Suppressor macrophage (primary cell): ENCODE measurements around the gene ZNF396.

ENCODE experiments used
- DNase-seq, 4 experiments: peaks; one replicate each; pipeline ENCODE4 v3.0.0-alpha.2; 2020 to 2022
- total RNA-seq, 17 experiments: gene quantifications; one replicate each; lab custom pipeline; 2026; ENCODE audit warnings: mixed read lengths in 6 of 17, inconsistent platforms in 3 of 17; lab: John Stamatoyannopoulos, UW

ZNF396 gene
- 0.37 to 4.0 (median 1.3) reads per million in 17 experiments for total RNA-seq

DNA sequence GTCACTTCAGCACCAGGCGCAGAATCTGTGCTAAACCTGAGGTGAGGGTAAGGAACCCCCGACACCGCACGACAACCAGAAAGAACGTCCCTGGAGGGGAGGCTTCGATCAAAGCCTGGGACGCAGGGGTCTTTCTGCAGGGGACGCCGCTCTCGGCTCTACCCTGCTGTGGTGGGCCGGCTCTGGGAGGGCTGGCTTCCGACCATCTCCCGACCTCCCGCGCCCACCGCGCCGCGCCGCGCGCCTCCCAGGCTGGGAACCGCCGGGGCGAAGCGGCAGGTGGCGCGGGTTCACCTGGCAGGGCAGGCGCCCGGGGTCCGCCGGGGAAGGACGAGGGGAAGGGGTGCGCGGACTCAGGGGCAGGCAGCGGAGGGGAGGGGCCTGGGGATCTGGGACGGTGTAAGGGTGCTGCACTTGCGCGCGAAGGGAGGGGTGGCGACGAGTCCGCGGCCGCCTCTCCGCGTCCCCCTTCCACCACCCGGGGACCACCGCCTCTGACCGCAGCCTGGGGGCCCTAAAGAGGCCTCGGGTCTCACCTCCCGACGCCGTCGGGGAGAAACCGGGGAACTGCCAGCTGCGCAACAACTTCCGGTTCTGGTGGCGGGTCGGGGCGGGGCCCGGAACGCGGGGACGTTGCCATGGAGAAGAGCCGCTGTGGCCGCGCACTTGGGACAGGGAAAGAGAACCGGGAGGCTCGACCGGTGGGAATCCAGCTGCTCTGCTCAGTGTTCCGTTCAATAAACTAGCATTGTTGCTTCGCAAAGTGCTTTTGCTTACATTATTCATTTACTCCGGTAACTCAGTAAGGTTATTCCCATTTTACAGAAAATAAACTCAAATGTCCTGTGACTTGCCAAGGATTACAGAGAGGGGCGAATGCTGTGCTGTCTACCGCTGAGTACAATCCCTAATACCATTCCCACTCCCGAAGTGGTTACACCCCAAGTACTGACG is at the start of gene ZNF396:
ZNF396 (minus strand) TSS at position 596 of the 954 bp plus-strand sequence. CDS start 3,045 bp downstream, outside the sequence.
- DNase-seq: peak; percentile 80 to 92 (median 87)

DNA sequence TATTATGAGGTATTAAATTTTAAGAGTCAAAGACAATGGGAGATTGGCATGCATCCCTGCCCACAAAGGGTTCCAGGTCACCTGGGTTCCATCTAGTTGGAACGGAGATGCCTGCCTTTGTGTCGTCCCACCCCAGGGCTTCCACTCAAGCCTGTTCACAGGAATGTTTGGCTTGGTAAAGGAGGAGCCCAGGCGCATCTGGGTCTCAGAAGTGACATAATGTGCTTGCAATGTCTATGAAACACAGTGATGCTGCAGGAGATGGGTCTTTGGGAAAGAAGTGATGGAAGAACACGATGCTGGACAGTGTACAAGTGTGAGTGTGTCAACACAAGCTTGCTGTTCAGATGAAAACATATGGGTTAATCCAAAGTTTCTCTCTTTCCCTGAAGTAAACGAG is 49.6 kb upstream of the ZNF396 start:
- DNase-seq: no peak

DNA sequence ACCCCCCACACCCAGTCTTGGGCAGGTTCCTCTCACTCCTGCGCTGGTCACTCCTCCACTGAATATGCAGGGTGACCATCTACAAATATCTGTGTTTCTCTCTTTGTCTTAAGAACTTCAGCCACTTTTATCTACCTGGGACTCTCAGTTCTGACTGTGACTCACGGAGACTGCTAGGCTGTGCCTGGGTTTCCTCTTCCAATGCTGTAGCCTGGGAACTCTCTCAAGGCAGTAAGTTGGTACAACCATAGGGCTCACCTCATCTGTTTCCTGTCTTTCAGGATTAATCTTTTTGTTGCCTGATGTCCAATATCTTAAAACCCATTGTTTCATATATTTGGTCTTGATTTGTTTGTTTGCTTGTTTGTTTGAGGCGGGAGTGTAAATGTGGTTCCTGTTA is 47.2 kb upstream of the ZNF396 start:
- no peak for DNase-seq

DNA sequence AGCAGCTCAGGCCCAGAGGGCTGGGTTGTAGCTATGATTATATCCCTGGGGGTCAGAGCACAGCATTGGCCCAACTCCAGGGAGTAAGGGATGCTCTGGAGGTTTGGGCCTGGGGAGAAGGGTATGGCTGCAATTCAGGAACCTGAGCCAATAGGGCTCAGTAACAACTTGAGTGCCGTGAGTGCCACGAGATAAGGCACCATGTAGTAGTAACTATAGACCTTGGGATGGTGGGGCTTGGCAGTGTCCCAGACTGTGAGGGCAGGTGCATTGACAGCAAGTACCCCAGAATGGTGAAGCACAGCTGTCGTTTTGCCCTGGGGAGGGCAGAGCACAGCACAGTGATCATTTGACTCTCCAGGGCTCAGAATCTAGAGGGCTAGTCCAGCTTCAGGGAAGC is 45.1 kb upstream of the ZNF396 start:
- DNase-seq: no peak

DNA sequence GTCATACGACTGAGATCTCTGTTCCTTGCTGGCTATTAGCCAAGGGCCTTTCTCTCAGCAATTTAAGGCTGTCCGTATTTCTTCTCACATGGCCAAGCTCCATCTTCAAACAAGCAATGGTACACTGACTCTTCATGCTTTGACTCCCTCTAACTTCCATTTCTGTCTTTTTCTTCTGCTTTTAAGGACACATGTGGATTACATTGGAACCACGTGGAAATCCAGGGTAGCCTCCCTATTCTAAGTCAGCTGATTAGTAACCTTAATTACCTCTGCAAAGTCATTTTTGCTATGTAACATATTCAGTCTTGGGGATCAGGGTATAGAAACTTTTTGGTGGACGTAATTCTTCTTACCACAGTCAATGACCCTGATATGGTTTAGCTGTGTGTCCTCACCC is 41.5 kb upstream of the ZNF396 start:
- DNase-seq: no peak

DNA sequence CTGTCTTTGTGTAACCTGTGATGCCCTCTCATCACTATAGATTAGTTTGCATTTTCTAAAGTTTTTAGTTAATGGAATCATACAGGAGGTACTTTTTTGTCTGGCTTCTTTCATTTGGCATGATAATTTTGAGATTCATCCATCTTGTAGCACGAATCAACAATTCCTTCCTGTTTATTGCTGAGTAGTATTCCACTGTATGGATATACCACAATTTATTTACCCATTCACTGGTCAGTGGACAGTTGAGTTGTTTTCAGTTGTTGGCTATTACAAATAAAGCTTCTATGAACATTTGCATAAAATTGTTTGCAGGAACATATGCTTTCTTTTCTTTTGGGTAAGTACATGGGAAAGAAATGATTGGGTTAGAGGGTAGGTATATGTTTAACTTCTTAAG is 40.1 kb upstream of the ZNF396 start:
- no peak for DNase-seq

DNA sequence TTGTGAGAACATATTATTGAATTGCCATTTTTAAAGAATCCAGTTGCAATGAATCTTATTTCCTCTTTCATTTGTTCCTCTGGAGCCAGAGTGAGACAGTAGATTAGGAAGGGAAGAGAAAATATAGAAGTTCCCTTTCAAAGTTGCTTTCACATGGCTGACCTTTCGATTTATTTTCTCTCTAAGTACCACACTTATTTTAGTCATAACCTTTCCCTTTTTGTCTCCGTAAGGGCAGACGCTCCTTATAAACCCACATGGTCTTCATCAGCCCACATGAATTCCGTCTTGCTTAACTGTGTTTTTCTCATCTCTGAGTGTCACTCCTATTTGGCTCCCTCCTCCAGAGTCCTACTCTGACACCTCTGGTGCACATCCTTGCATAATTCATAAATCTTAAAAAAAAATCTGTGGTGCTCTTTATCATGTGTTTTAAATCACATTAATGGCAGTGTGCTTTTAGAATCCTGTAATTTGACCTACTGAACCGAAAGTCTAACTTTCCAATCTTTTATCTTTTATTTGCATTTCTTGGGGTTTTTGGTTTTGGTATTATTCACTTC is 38.5 kb upstream of the ZNF396 start:
- DNase-seq: peak; percentile 79 to 96 (median 86)

DNA sequence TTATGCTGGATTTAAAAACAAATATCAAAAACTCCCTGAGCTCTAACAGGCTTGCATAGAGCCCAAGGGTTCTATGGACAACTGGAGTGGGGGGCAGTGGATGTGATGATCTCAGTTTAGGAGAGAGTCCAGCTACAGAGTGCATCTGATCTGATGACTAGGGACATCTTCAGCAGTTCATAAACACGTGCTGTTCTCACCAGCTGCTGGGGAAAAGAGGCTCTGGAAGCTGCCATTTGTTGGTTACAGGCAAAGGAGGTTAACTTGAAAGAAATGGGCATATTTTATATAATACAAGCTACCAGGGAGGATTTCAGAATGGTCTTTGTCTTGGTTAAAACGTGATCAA is 36.0 kb upstream of the ZNF396 start:
- peak in 2 of 4 experiments; percentile 6 to 25 for DNase-seq

DNA sequence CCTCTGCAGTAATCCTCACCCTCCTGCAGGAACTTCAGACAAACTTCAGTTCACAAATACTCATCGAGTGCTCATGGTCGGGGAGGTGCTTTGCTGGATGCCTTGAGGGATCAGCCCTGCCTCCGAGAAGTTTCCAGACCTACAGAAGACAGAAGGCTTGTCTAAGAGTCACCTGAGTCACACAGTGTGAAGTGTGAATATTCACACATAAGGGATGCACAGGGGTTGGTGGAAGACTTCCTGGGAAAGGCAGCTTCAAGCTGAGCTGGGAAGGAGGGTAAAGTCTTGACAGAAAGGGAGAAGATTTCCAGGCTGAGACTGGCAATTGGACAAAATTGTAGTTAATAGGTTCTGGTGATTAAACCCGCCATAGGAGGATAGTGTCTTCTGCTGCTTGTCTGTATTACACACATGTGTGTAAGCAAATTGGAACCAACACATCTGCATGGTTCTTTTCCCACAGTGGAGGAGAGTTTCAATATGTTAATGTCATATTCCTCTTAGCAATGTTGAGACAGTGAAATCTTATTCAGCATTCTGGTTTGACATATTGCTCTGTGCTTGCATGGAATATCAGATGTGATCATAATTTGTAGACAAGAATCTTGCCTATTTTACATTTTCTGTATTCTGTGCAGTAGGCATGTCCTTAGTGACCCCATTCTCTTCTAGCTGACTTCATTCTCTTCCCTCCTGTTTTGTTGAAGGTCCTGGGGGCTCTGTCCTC is 34.7 kb upstream of the ZNF396 start:
- peak in 1 of 4 experiments; percentile 19 for DNase-seq

DNA sequence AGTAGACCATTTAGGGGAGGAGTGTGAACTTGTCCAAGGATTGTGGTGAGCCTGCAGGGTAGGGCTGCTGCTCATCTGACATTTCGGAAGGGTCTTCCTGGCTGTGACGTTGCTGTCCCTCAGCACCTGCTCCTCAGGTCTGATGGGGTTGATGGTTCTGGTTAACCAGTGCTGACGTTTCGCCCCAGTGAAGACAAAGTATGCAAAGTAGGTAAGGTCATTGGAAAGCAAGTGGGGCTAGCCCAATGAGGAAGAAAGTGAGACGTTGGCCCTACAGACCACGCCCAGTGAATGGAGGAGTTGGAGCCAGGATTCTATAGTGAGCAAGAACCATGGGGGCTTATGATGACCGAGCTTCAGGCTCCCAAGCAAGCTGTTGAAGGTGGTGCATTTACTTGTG is 33.4 kb upstream of the ZNF396 start:
- no peak for DNase-seq

DNA sequence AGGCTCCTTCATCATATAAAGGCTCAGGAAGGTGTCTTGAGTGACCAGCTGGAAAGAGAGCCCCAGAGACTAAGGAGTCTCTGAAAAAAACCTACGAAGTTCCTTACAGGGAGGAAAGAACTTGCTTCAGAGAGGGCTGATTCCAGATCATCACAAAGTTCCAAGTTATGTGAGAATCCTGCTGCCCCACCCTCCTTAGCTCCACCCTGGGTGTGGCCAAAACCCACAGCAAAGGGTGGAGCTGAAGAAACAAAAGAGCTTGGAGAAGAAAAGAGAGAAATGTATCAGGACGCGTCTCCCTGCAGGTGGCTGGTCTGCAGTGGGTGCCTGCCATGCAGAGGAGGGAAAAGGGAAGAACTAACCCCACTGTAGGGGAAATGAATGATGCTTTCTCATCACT is 32.8 kb upstream of the ZNF396 start:
- peak; percentile 38 to 74 (median 60) for DNase-seq

DNA sequence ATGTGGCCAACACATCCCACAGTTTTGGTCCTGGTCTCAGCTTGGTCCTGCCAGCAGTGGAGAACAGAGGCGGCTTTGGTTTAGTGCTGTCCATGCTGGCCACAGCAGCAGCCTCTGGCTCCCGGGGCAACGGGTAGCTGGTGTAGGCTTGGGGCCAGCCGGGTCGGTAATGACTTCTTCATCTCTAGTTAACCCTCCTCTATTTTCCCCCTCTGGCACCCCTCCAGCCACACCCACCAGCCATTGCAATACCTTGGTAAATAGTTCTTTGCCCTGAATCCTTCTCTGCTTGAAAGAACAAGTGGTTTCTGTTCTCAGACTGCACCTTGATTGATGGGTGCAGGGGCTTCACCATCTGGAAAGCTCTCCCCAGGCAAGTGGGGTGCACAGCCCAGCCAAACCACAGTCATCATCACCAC is 31.7 kb upstream of the ZNF396 start:
- no peak for DNase-seq

DNA sequence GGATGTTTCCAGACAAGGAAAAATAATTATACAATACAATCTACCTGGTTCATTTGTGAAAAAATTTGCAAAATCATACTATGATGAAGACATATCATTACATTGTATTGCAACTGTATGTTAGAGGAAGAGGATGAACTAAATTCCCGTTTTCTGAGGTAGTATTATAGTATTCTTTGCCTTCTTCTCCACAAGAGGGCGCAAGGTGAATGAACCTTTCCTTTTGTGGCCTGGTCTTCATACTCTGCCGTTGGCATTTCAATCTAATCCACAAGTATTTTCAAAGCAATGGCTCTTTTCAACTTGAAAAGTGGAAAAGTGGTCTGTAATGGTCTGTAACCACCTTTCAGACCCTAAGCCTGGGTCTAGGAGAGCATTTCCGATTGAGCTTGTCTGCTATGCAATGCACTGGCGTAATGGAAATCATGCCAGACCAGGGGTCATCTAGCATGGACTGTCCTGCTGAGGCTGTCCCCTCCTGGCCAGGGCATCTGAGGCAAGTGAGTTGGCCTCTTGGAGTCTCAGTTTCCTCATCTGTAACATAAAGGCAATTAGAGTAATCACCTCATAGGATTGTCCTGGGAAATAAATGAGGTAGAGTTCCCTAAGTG is 30.8 kb upstream of the ZNF396 start:
- peak; percentile 77 to 94 (median 85) for DNase-seq

DNA sequence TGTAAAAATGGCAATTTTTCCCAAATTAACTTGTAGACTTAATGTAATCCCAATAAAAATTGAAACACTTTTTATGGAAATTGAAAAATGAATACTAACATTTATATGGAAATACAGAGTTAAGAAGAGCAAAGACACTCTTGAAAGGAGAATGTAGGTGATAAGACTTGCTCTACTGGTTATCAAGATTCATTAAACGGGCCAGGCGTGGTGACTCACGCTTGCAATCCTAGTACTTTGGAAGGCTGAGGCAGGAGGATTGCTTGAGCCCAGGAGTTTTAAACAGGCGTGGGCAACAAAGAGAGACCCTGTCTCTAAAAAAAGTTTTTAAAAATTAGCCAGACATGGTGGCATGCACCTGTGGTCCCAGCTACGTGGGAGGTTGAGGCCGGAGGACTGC is 29.5 kb upstream of the ZNF396 start:
- no peak for DNase-seq

DNA sequence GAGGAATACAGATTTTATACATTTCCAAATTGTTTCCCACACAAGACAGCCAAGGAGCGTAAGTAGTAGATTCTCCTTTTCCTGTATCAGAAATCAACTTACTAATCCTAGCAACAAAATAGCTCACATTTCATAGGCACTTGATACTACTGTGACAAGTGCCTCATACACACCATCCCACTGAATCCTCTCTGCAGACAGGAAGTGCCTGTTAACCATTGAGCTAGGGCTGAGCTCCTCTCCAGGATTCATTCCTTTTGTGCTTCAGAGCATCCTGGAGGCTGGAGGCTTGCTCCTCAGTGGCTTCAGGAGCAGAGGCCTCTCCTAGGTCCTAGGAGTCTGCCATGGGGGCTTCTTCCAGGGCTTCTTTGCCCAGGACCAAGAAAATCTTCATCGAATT is 20.8 kb upstream of the ZNF396 start:
- no peak for DNase-seq

DNA sequence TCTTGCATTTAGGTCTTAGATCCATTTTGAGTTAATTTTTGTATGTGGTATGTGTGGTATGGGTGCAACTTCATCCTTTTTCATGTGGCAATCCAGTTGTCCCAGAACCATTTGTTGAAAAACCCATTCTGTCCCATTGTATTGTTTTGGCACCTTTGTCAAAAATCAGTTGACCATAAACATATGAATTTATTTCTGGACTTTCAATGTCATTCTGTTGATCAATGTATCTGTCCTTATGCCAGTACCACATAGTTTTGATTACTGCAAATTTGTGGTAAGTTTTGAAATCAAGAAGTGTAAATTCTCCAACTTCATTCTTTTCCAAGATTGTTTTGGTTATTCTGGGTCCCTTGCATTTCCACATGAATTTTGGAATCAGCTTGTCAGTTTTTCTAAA is 16.6 kb upstream of the ZNF396 start:
- no peak for DNase-seq

DNA sequence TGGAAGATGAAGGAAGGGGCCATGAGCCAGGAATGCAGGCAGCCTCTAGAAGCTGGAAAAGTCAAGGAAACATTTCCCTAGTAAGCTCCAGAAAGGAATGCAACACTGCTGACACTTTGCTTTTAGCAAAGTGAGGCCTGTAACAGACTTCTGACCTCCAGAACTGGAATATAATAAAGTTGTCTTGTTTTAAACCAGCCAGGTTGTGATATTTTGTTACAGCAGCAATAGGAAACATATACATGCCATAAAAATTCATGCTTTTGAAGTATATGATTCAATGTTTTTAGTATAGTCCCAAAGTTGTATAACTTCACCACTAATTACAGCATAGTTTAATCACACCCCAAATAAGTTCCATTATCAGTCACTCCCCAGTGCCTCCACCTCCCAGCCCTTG is 15.2 kb upstream of the ZNF396 start:
- DNase-seq: no peak

DNA sequence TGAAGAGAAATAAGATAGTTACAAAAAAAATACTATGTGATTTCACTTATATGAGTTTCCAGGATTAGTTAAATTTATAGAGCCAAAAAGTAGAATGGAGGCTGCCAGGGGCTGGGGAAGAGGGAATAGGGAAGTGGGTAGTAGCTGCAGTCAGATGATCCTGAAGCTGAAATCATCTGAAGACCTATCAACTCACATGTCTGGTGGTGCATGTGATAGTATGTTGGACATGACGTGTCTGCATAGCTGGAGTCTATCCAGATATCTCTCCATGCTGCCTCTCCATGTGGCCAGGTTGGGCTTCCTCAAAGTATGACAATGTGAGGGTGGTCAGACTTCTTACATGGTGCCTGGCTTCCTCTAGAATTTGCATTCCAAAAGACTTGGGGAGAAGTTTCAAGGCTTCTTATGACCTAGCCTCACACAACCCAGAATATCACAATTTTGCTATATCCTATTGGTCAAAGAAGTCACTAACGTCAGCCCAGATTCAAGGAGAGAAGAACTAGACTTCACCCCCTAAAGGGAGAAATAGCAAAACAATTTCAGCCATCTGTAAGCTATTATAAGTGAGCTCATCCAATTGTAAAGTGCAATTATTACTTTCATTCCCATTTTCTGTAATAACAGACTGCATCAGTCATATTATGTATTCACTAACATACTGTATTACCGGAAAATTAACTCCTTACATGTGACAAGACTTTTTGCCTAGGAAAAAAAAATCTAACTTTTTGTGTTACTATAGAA is 14.0 kb upstream of the ZNF396 start:
- peak; percentile 61 to 88 (median 78) for DNase-seq

DNA sequence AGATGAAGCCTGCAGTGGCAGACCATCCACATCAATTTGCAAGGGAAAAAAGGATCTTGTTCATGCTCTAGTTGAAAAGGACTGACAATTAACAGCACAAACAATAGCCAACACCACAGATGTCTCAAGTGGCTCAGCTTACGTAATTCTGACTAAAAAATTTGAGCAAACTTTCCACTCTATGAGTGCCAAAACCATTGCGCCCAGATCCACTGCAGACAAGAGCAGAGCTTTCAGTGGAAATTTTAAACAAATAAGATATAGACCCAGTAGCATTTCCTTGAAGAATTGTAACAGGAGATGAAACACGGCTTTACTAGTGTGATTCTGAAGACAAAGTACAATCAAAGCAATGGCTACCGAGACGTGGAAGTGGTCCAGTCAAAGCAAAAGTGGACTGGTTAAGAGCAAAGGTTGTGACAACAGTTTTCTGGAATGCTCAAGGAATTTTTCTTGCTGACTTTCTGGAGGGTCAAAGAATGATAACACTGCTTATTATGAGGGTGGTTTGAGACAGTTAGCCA is 12.0 kb upstream of the ZNF396 start:
- no peak for DNase-seq

DNA sequence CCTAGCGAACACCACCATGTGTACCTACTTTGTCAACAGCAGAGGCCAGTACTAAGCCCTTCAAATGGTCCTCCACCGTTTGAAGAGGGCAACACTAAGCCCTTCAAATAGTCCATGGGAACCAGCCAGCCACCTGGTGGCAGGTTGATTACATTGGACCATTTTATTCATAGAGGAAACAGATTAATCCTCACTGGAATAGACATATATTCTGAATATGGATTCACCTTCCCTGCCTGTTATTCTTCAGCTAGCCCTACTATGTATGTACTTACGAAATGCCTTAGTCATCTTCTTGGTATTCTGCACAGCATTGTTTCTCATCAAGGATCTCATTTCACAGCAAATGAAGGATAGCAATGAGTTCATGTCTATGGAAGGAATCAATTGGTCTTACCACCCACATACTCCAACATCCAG is 10.0 kb upstream of the ZNF396 start:
- DNase-seq: peak in 1 of 4 experiments; percentile 14

DNA sequence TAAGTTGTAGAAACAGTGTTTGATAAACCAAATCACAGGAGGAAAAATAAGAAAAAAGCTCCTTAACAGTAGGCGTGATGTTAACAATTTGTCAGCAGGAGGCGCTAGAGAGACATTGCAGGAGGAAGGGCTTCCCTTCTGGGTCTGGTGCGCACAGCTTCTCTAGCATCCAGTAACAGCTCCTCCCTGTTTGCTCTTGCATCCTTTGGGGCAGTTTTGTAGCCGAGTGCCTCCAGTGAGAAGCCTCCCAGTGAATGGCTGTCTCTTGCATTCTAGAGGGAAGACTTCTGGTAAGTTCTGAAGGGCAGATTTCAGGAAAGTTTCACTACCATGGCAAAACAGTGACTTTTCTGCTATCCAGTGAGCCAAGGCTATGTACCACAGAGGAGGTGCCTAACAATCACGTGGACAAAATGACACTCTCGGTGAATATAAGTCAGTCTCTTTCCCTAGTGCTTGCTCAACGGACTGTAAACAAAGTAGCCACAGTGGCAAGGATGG is 9.5 kb upstream of the ZNF396 start:
- DNase-seq: peak; percentile 86 to 93 (median 88)

DNA sequence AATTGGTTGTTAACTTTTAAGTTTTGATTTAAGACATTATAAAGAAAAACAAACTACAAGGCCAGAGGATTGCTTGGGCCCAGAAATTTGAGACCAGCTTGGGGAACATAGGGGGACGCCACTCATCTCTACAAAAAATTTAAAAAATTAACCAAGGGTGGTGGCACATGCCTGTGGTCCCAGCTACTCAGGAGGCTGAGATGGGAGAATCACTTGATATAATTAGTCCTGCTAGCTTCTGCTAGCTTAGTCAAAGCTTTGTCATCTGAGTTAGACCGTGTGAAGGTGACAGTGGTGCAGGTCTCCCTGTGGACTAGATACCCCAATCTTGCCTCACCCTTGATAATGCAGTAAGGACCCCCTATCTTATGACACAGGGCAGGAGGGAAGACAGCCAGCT is 6.0 kb upstream of the ZNF396 start:
- no peak for DNase-seq
